ENCODE data around the gene PPM1G.

Gene PPM1G

GRCh38 chr2:27416151-27416550 lies 6.8 kb upstream of the PPM1G start:
- DNase-seq (ENCODE audit: low read depth in 3 of 3), result no peak

- DNase-seq (ENCODE audit: low read depth in 3 of 3), result no peak
Measured at GRCh38 chr2:27412419-27413152, 3.2 kb upstream of the PPM1G start.

- DNase-seq (ENCODE audit: low read depth in 3 of 3), result no peak
Measured at GRCh38 chr2:27408601-27409320, 630 bp downstream of the PPM1G start.

GRCh38 chr2:27407798-27408491 lies 1.4 kb downstream of the PPM1G start:
- no peak for DNase-seq (ENCODE audit: low read depth in 3 of 3)

- DNase-seq (ENCODE audit: low read depth in 3 of 3), result no peak
Measured at GRCh38 chr2:27400348-27401135, 8.8 kb downstream of the PPM1G start.

GRCh38 chr2:27398962-27399361 lies 10.4 kb downstream of the PPM1G start:
- no peak for DNase-seq (ENCODE audit: low read depth in 3 of 3)

- no peak for DNase-seq (ENCODE audit: low read depth in 3 of 3)
Measured at GRCh38 chr2:27393225-27393624, 16.2 kb downstream of the PPM1G start.

GRCh38 chr2:27390822-27391679 lies 18.3 kb downstream of the PPM1G start:
- DNase-seq (ENCODE audit: low read depth in 3 of 3), result no peak

- no peak for DNase-seq (ENCODE audit: low read depth in 3 of 3)
Measured at GRCh38 chr2:27381577-27382181, 27.7 kb downstream of the PPM1G start.

GRCh38 chr2:27380626-27381545 lies 28.5 kb downstream of the PPM1G start, which contains the start of gene ZNF513:
ZNF513 (minus strand) TSS chr2:27380734; CDS start chr2:27380526, 208 bp downstream.
- peak; percentile 73 to 86 (median 86) for DNase-seq (ENCODE audit: low read depth in 3 of 3)

- DNase-seq (ENCODE audit: low read depth in 3 of 3), result peak in 1 of 3 donors; percentile 52
Measured at GRCh38 chr2:27379836-27380625, 29.4 kb downstream of the PPM1G start.

GRCh38 chr2:27379383-27379835 lies 30.0 kb downstream of the PPM1G start:
- DNase-seq (ENCODE audit: low read depth in 3 of 3), result no peak

GRCh38 chr2:27378809-27379290 lies 30.5 kb downstream of the PPM1G start:
- DNase-seq (ENCODE audit: low read depth in 3 of 3), result no peak

GRCh38 chr2:27378096-27378808 lies 31.1 kb downstream of the PPM1G start:
- DNase-seq (ENCODE audit: low read depth in 3 of 3), result no peak

GRCh38 chr2:27377618-27378095 lies 31.7 kb downstream of the PPM1G start:
- no peak for DNase-seq (ENCODE audit: low read depth in 3 of 3)

- no peak for DNase-seq (ENCODE audit: low read depth in 3 of 3)
Measured at GRCh38 chr2:27376866-27377617, 32.3 kb downstream of the PPM1G start.
